22Rv1 (cell line): ENCODE measurements around the gene NR1I2.

Source experiments
- H3K27ac ChIP-seq: fragments of 450-650 bp; 2 replicates; pipeline ENCODE4 v1.5.1; 2017
- CTCF ChIP-seq: fragments of 450-650 bp; IDR thresholded peaks from 2 replicates; pipeline ENCODE4 v1.5.1; 2017; ENCODE audit warnings: mild to moderate bottlenecking
- ZFX ChIP-seq: fragments of 450-650 bp; IDR thresholded peaks from 2 replicates; pipeline ENCODE4 v1.6.1; 2017; ENCODE audit warnings: antibody characterized with exemption, borderline replicate concordance

NR1I2 gene

GRCh38 chr3:119765239-119765638 lies 16.7 kb upstream of the NR1I2 start:
- TF ChIP-seq ZFX (no peak), CTCF (no peak)
- H3K27ac ChIP-seq: no peak overlapping the region

- TF ChIP-seq CTCF: no peak
- TF ChIP-seq ZFX: no peak
- no peak overlapping the region for H3K27ac ChIP-seq
These were observed 13.8 kb upstream of the NR1I2 start for GRCh38 chr3:119767936-119768601.

- no peak overlapping the region for H3K27ac ChIP-seq
- TF ChIP-seq CTCF: no peak
- TF ChIP-seq ZFX: no peak
These were observed 13.1 kb upstream of the NR1I2 start for GRCh38 chr3:119768668-119769393.

GRCh38 chr3:119769394-119770149 lies 12.3 kb upstream of the NR1I2 start:
- TF ChIP-seq ZFX (no peak), CTCF (no peak)
- no peak overlapping the region for H3K27ac ChIP-seq

- TF ChIP-seq ZFX: no peak
- no peak for TF ChIP-seq CTCF
- no peak overlapping the region for H3K27ac ChIP-seq
These were observed 7.5 kb upstream of the NR1I2 start for GRCh38 chr3:119774444-119774843.

- no peak for TF ChIP-seq ZFX
- TF ChIP-seq CTCF: no peak
- H3K27ac ChIP-seq: no peak overlapping the region
These were observed 5.6 kb upstream of the NR1I2 start for GRCh38 chr3:119776304-119776703.
